Measurements from ENCODE around the gene C1orf53. TPM values are rescaled to one million over a fixed set of nuclear protein-coding genes. Genes with fewer than 3 reads are reported as not detected.

C1orf53 gene
- total and polyA plus RNA-seq, 9 of the 15 experiments (the other 6 are each of a cell fraction or from before 2014, with no cell fraction given) = 0.31 to 3.2 (median 2.3) TPM

DNA sequence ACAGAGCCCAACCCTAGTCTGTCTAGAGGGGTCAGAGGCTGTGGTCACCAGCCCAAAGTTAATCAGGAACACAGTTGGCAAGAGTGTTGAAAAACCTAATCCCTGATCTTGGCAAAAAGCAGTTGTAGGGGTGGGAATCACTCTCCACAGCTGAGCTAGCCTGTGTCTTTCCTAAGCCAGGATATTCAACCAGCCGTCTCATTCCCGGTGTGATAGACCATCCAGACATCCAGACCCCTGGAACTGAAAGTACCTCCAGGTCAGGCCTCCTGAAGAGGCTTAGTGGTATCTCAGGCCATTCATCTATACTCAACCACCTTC, 19.6 kb downstream of the C1orf53 start (continued):
- TF ChIP-seq, protein P1, sequence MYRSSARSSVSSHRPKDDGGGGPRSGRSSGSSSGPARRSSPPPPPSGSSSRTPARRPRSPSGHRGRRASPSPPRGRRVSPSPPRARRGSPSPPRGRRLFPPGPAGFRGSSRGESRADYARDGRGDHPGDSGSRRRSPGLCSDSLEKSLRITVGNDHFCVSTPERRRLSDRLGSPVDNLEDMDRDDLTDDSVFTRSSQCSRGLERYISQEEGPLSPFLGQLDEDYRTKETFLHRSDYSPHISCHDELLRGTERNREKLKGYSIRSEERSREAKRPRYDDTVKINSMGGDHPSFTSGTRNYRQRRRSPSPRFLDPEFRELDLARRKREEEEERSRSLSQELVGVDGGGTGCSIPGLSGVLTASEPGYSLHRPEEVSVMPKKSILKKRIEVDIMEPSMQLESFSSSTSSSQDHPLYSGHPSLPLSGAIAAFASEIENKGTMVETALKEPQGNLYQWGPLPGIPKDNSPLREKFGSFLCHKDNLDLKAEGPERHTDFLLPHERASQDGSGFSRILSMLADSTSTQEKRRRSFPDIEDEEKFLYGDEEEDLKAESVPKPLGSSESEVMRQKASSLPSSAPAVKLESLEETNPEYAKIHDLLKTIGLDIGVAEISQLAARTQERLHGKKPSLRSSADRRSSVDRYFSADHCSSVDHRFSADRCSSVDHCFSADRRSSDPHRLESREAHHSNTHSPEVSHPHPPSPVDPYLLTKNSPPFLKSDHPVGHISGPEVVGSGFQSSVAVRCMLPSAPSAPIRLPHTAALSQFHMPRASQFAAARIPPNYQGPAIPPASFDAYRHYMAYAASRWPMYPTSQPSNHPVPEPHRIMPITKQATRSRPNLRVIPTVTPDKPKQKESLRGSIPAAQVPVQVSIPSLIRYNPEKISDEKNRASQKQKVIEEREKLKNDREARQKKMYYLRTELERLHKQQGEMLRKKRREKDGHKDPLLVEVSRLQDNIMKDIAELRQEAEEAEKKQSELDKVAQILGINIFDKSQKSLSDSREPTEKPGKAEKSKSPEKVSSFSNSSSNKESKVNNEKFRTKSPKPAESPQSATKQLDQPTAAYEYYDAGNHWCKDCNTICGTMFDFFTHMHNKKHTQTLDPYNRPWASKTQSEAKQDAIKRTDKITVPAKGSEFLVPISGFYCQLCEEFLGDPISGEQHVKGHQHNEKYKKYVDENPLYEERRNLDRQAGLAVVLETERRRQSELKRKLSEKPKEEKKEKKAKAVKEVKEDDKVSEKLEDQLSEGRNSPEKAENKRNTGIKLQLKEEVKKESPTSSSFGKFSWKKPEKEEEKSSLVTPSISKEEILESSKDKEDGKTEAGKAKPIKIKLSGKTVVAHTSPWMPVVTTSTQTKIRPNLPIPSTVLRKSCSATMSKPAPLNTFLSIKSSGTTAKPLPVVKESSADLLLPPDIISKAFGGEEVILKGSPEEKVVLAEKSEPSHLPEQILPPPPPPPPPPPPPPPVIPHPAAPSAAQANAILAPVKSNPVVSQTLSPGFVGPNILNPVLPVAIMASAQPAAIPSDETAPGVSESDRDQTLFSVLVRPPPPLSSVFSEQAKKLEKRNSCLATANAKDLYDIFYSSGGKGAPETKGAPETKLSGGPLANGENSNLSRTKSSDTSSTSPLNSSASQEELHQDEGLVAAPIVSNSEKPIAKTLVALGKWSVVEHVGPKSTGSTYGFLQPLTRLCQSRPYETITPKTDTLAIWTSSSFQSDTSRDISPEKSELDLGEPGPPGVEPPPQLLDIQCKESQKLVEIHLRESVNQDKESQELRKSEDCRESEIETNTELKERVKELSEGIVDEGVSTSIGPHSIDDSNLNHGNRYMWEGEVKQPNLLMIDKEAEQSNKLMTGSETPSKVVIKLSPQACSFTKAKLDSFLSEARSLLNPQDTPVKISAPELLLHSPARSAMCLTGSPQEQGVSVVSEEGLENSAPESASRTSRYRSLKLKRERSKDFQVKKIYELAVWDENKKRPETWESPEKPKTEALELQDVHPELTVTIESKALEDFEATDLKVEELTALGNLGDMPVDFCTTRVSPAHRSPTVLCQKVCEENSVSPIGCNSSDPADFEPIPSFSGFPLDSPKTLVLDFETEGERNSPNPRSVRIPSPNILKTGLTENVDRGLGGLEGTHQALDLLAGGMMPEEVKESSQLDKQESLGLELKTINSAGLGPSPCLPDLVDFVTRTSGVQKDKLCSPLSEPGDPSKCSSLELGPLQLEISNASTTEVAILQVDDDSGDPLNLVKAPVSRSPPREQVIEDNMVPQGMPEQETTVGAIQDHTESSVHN (IDR thresholded peaks at IDR 0.05; ENCODE audit: borderline replicate concordance in 1 of 2, low read depth in 1 of 2) = no peak
- no peak for TF ChIP-seq ZSCAN29 (IDR thresholded peaks at IDR 0.05)
- TF ChIP-seq ZNF778 (CRISPR knock-in tag; IDR thresholded peaks at IDR 0.05) = no peak
- TF ChIP-seq, protein P2, sequence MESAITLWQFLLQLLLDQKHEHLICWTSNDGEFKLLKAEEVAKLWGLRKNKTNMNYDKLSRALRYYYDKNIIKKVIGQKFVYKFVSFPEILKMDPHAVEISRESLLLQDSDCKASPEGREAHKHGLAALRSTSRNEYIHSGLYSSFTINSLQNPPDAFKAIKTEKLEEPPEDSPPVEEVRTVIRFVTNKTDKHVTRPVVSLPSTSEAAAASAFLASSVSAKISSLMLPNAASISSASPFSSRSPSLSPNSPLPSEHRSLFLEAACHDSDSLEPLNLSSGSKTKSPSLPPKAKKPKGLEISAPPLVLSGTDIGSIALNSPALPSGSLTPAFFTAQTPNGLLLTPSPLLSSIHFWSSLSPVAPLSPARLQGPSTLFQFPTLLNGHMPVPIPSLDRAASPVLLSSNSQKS (CRISPR knock-in tag; IDR thresholded peaks at IDR 0.05) = no peak
- TF ChIP-seq, protein P3, sequence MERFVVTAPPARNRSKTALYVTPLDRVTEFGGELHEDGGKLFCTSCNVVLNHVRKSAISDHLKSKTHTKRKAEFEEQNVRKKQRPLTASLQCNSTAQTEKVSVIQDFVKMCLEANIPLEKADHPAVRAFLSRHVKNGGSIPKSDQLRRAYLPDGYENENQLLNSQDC (CRISPR knock-in tag; IDR thresholded peaks at IDR 0.05) = no peak
- TF ChIP-seq MXI1 (IDR thresholded peaks at IDR 0.05; ENCODE audit: low read depth, low read length) = no peak
- TF ChIP-seq SNRNP70 (optimal IDR thresholded peaks at IDR 0.05; ENCODE audit: low read depth, low read length) = no peak
- no peak for TF ChIP-seq ZNF77 (CRISPR knock-in tag; IDR thresholded peaks at IDR 0.05)
- no peak for TF ChIP-seq NCOA1 (IDR thresholded peaks at IDR 0.05; ENCODE audit: low read depth)
- TF ChIP-seq, protein P4, sequence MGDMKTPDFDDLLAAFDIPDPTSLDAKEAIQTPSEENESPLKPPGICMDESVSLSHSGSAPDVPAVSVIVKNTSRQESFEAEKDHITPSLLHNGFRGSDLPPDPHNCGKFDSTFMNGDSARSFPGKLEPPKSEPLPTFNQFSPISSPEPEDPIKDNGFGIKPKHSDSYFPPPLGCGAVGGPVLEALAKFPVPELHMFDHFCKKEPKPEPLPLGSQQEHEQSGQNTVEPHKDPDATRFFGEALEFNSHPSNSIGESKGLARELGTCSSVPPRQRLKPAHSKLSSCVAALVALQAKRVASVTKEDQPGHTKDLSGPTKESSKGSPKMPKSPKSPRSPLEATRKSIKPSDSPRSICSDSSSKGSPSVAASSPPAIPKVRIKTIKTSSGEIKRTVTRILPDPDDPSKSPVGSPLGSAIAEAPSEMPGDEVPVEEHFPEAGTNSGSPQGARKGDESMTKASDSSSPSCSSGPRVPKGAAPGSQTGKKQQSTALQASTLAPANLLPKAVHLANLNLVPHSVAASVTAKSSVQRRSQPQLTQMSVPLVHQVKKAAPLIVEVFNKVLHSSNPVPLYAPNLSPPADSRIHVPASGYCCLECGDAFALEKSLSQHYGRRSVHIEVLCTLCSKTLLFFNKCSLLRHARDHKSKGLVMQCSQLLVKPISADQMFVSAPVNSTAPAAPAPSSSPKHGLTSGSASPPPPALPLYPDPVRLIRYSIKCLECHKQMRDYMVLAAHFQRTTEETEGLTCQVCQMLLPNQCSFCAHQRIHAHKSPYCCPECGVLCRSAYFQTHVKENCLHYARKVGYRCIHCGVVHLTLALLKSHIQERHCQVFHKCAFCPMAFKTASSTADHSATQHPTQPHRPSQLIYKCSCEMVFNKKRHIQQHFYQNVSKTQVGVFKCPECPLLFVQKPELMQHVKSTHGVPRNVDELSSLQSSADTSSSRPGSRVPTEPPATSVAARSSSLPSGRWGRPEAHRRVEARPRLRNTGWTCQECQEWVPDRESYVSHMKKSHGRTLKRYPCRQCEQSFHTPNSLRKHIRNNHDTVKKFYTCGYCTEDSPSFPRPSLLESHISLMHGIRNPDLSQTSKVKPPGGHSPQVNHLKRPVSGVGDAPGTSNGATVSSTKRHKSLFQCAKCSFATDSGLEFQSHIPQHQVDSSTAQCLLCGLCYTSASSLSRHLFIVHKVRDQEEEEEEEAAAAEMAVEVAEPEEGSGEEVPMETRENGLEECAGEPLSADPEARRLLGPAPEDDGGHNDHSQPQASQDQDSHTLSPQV (IDR thresholded peaks at IDR 0.05) = no peak
- no peak for TF ChIP-seq MTA1 (IDR thresholded peaks at IDR 0.05; ENCODE audit: borderline replicate concordance)
